Measurements from ENCODE around the gene LNPK. TPM values are rescaled to one million over a fixed set of nuclear protein-coding genes. Genes with fewer than 3 reads are reported as not detected.
"Not testable (repeated sequence)": the region's sequence is repeated elsewhere in the genome, so short reads cannot be mapped to it uniquely, and the experiment has no call there.

Gene LNPK, protein sequence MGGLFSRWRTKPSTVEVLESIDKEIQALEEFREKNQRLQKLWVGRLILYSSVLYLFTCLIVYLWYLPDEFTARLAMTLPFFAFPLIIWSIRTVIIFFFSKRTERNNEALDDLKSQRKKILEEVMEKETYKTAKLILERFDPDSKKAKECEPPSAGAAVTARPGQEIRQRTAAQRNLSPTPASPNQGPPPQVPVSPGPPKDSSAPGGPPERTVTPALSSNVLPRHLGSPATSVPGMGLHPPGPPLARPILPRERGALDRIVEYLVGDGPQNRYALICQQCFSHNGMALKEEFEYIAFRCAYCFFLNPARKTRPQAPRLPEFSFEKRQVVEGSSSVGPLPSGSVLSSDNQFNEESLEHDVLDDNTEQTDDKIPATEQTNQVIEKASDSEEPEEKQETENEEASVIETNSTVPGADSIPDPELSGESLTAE
- total RNA-seq (2014; rRNA removed; shearing (Covaris generic)), result 9.4 and 19.8 TPM in 2 replicates

DNA sequence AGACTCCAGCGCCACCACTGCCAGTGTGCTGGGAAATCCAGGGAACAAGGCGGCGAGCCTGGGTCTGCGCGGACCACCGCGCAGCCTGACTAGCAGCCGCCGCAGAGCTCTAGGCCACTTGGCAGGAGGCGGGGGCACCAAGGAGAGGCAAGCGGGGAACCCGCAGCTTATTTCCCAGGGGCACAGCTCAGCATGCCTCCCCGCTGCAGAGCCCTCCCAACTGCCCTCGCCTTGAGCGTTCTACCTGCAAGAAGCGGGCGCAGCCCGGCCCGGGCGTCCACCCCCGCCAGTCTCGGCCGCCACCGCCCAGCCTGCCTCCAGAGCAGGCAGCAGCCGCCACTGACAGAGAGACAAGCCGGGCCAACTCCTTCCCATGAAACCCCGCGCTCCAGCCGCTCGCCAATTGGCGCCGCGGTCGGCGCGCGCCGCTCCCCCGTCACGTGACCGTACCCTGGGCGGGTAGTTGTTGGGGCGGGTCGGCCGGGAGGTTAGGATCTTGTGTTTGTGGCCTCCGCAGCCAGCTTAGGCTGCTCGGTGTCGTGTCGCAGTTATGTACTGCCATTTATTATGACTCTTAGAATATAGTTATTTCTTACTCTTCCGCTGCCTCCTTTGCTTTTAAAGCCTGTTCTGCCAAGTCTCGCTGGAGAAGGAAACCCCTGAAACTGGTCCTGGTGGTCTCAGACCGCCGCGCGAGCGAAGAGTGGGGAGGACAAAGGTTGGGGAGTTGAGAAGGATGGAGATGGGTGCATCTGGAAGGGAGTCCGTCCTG, at the start of gene LNPK:
LNPK (minus strand) TSS at position 352 of the 772 bp plus-strand sequence. CDS start 6,683 bp downstream, outside the sequence.
- DNase-seq (ENCODE audit: low spot score), result peak; percentile 77

DNA sequence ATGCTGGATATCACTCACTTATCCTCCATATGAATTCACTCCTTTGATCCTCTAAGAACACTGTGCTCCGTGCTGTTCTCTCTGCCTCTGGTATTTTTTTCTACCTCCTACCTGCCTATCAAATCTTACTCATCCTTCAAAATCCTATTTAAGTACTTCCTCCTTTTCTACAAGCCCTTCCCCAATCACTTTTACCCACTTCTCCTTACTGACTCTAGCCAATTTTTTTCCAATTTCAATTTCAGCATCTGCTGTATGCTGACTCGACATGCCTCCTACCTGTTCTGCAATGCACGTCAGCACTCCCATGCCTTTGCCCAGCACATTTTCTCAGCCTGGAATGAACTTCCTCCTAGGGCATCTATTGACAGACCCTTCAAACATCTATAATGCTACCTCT, 37.3 kb upstream of the LNPK start:
- no peak for DNase-seq (ENCODE audit: low spot score)

DNA sequence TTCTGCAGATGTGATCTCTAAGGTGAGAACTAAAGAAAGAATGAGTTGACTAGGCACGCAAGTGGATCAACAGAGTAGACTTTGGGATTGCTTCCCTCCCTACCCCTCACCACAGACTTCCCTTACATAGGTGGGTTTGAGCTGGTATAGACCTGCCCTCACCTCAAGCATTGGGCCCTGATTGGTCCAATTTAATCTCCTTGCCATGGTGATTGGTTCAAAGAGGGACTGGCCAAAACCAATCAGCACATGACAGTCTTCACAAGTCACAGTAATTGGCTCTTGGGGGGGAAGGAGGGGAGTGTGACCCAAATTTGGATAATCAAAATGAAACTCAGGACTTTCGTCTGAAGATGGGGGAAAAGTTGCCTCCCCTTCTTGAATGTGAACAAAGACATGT, 36.6 kb upstream of the LNPK start:
- DNase-seq (ENCODE audit: low spot score), result no peak

DNA sequence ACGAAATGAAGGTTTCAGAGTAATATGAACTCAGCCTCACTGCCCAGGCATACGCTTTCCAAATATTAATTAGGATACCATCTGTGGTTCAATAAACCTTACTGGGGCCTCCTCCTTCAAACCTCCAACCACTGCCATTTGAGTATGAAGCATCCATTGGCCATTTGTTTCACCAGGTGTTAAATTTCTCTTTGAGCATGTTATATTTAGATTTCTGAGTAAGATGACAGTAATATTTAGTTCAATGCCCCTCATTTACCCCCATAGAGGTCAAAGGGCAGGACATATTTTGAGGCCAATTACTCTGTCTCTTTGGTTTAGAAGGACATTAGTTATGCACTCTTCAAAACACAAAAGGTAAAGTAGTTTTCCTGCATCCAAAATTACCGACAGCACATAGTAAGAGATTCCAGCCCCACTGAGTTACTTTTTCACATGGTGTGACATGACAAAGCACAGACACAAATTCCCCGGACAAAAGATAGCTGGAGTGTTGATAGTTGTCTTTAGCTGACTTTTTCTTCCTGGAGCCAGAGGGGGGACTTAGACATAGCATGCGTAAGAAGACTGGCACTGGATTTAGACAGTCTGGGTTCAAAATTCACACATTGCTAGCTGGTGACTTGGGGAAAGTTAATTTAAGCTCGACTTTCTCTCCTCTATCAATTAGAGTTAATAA, 33.1 kb upstream of the LNPK start:
- no peak for DNase-seq (ENCODE audit: low spot score)

DNA sequence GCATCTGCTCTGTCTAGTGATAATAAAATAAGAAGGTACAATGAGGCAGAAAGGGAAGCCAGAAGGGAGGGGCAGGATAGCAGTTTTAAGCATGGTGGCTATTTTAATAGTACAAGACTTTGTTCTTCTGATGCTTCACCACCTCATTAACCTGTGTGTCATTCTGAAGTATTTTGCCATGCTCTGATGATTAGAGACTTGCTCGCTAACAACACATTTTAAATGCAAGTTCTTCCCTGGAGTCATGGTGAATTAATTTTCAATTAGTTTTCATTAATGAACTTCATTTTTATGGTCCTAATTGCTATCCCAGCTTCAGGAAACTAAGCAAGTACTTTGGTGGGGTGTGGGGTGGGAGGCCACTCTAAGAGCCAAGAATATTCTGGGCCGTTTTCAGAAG, 25.7 kb upstream of the LNPK start:
- no peak for DNase-seq (ENCODE audit: low spot score)

DNA sequence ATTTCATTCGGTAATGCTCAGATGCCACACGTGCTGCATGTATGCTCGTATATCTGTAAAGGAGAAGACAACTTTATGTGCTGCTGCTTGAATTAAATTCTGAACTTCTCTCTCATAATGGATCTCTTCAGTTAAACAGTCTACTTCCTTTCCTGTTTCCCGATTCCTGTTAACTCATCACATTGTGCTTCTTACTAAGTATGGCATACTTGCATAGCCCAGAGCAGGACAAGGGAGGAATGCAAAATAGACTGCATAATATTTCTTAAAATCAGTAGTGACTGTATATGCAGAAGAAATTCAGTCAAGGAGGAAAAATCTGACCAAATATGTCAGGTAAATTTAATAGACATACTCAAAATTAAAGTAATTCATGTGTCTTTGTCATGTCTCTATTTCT, 23.9 kb upstream of the LNPK start:
- no peak for DNase-seq (ENCODE audit: low spot score)

DNA sequence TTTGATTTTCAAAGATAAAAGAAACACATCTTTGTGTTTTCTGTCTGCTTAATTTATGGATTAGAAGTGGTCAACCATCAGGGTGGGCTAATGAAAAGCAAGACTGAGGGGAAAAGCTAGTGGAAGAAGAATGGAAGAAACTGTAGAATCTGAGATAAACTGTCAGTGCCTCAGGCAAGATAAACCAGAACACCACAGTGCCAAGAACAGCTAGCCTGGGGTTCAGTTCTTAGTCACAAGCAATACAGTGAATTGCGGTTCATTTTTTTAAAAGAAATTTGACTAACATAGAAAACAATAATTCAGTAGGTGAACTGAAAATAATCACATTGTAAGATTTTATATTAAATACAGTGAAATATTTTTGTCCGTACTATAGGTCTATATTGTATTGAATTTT, 22.0 kb upstream of the LNPK start:
- DNase-seq (ENCODE audit: low spot score), result no peak

DNA sequence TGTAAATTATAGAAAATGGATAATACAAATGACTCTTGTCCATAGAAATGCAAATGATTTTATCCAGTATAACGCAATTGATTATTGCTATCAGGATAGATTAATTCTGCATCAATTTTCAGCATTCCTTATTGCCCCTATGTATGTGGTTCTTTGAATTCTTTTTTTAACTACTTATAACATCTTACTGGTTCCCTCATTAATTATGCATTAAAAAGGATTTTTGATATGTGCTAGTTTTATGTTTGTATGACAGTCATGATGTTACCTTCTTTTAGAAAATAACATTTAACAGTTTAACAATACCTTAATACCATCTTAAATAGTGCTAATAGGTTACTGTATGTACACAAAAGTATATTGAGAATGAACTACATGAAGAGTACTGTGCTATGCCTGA, 20.0 kb upstream of the LNPK start:
- no peak for DNase-seq (ENCODE audit: low spot score)

DNA sequence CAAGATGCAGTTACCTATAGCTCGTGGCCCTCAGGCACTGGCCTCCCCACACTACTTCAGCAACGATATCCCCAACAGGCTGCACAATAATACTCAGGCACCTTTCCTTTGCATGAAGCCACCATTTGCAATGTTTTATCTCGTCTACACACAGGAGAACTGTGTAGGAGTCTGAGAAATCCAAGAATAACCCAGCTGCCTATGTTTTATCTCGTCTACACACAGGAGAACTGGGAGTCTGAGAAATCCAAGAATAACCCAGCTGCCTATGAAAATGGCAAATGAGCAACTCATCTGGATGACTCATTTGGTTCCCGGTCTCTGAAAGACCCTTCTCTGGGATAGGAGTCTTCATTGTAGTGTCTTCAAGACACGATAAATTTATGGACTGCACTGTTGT, 18.3 kb upstream of the LNPK start:
- no peak for DNase-seq (ENCODE audit: low spot score)

DNA sequence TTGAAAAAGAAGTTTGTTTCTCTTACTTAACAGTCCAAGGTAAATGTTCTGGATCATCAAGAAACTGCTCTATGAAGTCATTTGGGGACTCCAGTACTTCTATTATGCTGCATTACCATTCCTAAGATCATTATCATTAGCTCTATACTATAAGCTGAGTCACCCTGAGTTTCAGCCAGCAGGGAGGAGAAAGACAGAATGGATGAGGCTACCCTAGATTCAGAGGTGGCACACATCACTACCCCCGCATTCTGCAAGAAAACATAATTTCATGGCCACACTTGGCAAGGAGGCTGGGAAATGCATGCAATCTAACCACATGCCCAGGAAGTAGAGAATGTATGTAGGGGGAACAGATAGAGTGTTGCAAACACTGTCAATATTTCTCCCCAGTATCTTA, 16.6 kb upstream of the LNPK start:
- DNase-seq (ENCODE audit: low spot score), result peak; percentile 23

DNA sequence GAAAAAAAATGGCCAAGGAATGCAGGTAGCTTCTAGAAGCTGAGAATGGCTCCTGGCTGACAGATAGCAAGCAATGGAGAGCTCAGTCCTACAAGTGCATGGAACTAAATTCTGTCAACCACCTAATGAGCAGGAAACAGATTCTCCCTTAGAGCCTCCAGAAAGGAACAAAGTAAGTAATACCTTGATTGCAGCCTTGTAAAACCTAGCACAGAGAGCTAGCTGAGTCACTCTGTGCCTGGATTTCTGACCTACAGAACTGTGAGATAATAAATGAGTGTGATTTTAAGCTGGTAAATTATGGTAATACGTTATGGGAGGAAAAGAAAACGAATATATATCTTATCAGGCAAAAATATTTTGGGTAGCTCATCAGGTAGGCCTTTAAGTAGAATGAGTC, 7.4 kb upstream of the LNPK start:
- no peak for DNase-seq (ENCODE audit: low spot score)

DNA sequence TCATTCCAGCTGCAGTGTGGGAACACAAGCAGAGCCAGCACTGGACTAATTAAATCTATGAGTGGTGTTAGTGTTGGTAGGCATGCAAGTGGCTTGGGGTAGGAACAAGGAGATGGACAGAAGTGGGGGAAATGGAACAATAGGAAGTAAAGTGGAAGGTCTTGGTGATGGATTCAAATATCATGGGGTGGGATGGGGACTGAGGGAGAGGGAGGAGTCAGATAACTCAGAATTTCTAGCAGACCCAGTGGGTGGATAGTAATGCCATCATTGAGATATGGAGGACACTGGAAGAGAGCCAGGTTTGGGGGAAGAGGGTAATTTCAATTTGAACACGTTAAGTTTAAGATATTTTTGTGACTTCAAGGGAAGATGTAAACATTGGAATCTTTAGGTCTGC, 2.9 kb upstream of the LNPK start:
- DNase-seq (ENCODE audit: low spot score), result no peak

DNA sequence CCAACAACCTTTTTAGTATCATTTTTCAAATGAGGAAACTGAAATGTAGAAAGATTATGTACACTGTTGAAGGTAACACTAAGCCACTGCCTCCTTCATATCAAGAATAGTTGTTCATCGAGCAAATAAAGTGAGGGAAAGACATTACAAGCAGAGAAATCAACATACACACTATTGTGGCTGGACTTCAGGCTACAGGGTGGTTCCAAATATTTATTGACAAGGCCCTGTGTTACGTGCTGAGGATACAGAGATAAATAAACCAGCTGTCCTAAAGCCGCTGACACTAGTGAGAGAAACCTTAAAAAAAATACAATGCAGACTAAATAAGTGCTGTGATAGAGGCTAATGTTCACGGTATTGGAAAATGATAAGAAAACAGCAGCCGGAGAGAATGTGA, 1.9 kb upstream of the LNPK start:
- DNase-seq (ENCODE audit: low spot score), result no peak

DNA sequence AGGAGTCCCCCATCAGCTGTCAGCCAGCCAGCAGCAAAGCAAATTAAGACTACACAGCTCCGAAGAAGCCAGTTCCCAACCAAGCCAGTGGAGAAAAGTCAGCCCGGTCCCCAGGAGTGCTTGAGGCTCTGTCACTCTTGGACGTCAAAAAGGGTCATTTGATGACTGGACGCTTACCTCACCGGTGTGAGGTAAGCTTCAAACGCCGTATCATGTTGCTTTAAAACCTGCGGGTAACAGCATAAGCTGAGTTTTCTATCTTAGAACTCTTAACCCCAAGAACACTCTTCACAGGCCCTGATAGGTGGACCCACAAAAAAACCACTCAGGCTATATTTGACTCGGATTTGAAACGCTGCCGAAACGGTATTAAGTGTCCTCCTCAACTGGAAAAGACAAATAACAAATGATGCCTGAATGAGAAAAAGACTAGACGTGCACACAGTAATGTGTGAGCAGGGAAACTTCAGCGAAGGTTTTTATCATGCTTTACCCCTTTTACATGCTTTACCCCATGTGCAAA, 682 bp upstream of the LNPK start:
- peak; percentile 7 for DNase-seq (ENCODE audit: low spot score)

DNA sequence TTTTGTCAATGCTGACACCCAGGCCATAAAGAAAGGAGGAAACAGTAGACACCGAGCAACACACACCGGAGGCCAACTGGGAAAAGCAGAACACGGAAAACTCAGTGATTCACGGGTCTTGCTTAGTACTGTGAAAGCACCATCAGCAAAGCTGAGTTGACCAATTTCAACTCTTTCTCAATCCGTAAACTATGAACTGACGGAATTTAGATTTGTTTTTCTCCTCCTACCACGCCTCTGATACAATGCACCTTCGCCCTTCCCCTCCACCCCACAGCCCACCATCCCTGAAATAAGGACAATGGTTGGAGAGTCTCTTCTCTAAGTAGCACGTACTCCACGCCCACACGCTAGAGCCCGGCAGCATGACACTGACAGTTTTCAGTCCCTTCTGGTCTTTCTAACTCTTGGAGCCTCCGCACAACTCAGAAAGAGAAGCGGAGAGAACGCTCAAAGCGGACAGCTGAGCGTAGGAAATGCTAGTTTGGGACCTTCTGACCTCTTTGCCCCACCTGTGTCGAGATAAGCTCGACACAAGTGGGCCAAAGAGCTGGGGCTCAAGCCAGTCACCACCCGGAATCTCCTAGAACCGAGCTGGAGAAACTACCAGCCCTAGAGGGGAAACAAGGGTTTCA, 669 bp downstream of the LNPK start:
- peak; percentile 16 for DNase-seq (ENCODE audit: low spot score)

DNA sequence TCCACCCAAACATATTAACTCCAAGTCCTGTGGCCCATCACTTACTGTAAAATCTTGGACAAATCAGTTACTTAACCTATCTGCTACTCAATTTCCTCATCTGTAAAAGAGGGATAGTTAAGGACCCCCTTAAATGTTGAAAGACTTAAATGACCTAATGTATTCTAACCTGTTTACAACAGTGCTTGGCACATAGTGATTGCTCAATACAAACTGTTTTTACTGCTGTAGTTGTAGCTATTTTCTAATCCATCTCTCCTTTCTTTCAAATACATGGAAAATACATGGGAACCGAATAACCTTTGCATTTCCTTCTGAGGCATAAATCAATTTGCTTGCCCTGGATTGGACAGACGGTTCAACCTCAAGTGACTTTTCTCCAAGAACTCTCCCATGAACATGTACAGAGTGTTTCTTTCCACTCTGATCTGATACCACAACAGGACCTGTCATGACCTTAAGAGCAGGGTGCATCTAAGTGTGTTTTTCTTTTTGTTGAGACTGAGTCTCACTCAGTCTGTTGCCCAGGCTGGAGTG, 2.7 kb downstream of the LNPK start:
- DNase-seq (ENCODE audit: low spot score), result no peak

DNA sequence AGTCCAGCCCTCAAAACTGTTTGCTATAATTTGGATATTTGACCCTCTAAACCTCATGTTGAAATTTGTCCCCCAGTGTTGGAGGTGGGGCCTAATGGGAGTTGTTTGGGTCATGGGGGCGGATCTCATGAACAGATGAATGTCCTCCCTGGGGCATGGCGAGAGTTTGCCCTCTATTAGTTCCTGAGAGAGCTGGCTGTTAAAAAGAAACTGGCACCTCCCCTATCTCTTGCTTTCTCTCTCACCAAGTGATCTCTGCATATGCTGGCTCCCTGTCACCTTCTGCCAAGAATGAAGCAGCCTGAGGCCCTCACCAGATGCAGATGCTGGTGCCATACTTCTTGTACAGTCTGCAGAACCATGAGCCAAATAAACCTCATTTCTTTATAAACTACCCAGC, 12.0 kb downstream of the LNPK start:
- no peak for DNase-seq (ENCODE audit: low spot score)

DNA sequence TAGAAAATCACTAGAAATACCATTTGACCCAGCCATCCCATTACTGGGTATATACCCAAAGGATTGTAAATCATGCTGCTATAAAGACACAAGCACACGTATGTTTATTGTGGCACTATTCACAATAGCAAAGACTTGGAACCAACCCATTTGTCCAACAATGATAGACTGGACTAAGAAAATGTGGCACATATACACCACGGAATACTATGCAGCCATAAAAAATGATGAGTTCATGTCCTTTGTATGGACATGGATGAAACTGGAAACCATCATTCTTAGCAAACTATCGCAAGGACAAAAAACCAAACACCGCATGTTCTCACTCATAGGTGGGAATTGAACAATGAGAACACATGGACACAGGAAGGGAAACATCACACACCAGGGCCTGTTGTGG, 14.9 kb downstream of the LNPK start:
- DNase-seq (ENCODE audit: low spot score), result not testable (repeated sequence)

DNA sequence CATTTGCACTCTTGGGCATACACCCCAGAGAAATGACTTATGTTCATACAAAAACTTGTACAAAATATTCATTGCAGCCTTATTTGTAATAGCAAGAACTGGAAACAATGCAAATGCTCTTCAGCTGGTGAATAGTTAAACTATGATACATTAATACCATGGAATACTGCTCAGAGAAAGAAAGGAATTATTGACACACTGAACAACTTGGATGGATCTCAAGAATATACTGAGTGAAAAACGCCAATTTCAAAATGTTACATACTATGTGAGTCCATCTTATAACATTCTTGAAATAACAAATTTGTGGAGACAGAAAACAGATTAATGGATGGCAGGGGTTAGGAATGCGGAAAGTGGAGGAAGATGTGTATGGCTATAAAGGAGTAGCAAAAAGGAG, 17.2 kb downstream of the LNPK start:
- DNase-seq (ENCODE audit: low spot score), result no peak

DNA sequence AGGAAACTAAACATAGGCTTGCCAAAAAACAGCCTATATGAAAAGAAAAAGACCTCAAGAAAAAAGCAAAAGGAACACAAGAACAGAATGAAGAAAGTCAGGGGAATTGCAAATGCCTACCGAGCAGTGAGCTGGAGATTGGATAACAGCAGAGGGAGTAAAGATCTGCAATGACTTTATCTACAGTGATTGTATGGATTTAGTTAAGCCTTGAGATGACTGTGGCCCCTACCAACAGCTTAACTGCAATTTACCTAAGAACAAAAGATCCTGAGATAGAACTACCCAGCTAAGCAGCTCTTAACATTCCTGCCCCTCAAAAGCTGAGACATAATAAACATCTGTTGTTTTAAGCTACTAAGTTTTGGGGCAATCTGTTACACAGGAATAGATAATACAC, 20.5 kb downstream of the LNPK start:
- no peak for DNase-seq (ENCODE audit: low spot score)

DNA sequence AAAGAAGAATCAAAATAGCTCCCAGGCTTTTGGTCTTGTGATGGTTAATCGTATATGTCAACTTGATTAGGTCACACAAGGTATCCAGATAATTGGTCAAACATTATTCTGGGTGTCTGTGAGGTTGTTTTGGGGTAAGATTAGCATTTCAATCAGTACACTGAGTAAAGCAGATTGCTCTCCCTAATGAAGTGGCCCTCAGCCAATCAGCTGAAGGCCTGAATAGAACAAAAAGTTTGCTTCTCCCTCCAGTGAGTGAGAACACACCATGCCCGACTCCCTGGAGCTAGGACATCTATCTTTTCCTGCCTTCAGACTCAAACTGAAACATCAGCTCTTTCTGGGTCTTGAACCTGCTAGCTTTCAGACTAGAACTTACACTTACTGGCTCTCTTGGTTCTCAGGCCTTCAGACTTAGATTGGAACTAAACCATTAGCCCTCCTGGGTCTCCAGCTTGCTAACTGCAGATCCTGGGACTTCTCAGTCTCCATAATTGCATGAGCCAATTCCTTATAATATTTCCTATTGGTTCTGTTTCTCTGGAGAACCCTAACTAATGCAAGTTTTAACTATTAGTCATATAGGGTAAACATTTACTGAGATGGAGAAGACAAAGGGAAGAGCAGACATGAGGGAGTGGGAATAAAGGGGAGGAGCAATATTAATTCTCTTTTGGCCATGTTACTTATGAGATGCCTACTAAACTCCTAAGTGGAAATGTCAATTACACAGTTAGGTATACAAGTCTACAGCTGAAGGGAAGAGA, 25.5 kb downstream of the LNPK start:
- no peak for DNase-seq (ENCODE audit: low spot score)
